DOHH2 (cell line): ENCODE results near the gene GAB2.

Experiments
- EZH2phosphoT487 ChIP-seq: fragments of 200-600 bp; sonication (generic); IDR thresholded peaks from 2 replicates; pipeline ENCODE4 v1.6.1; 2017; ENCODE audit warnings: borderline replicate concordance, mild to moderate bottlenecking, antibody characterized with exemption, low read length, moderate library complexity, mixed read lengths
- TF ChIP-seq, protein P1 (sequence below): fragments of 200-600 bp; sonication (generic); IDR thresholded peaks from one replicate; pipeline ENCODE4 v1.5.1; 2014; ENCODE audit warnings: antibody characterized with exemption, mild to moderate bottlenecking, low read depth, low read length; ENCODE audit not compliant: poor library complexity, severe bottlenecking

DNA sequence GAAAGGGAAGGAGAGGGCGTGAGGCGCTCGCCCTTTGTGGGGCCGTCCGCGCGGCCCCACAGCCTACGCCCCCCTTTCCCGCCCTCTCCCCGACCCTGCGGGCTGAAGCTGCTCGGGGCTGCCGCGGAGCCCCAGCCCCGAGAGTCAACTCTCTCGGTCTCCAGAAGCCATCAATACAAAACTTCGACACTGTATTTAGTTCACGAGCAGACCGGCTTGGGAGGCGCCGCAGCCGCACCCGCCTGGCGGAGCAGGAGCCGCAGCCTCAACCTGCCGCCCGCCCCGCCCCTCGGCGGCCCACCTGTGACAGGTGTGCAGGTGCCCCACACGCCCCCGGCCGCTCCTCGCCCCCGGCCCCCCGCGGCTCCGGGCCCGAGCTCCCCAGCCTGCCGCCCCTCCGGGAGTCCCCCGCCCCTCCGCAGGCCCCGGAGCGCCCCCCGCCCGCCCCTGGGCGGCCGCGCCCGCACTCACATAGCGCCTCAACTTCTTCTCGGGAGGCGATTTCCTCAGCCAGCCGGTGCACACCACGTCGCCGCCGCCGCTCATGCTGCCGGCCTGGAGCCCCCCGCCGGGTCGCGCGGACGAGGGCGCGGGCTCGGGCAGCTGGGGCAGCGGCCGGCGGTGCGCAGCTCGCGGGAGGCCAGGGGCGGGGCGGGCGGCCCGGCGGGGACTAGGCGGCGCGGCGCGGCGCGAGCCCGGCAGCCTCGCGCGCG, at the start of gene GAB2:
- TF ChIP-seq, protein P1, sequence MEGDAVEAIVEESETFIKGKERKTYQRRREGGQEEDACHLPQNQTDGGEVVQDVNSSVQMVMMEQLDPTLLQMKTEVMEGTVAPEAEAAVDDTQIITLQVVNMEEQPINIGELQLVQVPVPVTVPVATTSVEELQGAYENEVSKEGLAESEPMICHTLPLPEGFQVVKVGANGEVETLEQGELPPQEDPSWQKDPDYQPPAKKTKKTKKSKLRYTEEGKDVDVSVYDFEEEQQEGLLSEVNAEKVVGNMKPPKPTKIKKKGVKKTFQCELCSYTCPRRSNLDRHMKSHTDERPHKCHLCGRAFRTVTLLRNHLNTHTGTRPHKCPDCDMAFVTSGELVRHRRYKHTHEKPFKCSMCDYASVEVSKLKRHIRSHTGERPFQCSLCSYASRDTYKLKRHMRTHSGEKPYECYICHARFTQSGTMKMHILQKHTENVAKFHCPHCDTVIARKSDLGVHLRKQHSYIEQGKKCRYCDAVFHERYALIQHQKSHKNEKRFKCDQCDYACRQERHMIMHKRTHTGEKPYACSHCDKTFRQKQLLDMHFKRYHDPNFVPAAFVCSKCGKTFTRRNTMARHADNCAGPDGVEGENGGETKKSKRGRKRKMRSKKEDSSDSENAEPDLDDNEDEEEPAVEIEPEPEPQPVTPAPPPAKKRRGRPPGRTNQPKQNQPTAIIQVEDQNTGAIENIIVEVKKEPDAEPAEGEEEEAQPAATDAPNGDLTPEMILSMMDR: no peak
- TF ChIP-seq EZH2phosphoT487: no peak
